Endometrial microvascular endothelial cells (primary cell): ENCODE data around the gene PLEKHA5. TPM values are rescaled to one million over a fixed set of nuclear protein-coding genes. Genes with fewer than 3 reads are reported as not detected.
"Not testable (repeated sequence)": the region's sequence is repeated elsewhere in the genome, so short reads cannot be mapped to it uniquely, and the experiment has no call there.

Experiments
- in situ Hi-C: cut with HindIII; loops from 2 replicates; pipeline ENCODE4 v1.10.0; 2017; ENCODE audit warnings: low sequenced_read_pairs, low pct_unique_long_range_greater_than_20kb; ENCODE audit errors: inconsistent ontology term
- total RNA-seq: library from RNA; depleted of rRNA; stranded (reverse); fragments of >200 nt; gene quantifications from one replicate; pipeline ENCODE4 v1.2.3, GENCODE V29; 2015; ENCODE audit errors: inconsistent ontology term

PLEKHA5 gene
- total RNA-seq, 1 donor from 2014 or later, result 11.2 TPM

DNA sequence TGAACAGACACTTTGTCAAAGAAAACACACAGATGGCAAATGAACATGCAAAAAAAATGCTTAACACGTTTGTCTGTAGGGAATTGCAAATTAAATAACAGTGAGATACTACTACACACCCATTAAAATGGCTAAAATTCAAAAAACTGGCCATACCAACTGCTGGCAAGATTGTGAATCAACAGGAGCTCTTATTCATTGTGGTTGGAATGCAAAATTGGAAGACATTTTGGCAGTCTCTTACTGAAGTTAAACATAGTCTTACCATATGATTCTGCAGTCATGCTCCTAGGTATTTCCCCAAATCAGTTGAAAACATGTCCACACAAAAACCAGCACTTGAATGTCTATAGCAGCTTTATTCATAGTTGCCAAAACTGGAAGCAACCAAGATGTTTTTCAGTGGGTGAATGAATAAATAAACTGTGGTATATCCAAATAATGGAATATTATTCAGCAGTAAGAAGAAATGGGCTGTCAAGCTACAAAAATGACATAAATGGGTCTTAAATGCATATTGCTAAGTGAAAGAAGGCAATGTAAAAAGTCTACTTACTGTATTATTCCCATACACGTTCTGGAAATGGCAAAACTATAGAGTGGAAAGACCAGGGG lies 91.4 kb downstream of the PLEKHA5 start:
- in situ Hi-C loops, result no loop called here

- in situ Hi-C loops, result no loop called here
Measured at GRCh38 chr12:19222558-19222957, 93.0 kb downstream of the PLEKHA5 start.

DNA sequence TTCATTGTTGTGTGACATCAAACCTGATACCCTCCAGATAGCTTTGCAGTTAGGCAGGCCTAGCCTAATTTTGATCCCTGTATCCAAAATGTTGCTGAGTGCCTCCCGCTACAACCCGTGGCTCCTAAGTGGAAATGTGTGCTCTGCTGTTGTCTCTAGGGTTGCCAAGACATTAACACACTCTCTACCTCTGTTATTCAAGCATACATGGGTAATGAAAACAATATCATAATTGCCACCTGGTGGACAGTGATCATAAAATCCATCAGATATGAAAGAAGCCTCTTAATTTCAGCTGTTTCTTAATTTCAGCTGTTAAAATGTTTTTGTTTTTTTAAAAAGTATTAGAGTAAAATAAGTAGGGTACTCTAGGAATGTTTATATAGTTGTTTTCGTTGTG lies 93.5 kb downstream of the PLEKHA5 start:
- in situ Hi-C loops, result no loop called here

GRCh38 chr12:19223695-19224094 lies 94.2 kb downstream of the PLEKHA5 start:
- in situ Hi-C loops, result no loop called here

GRCh38 chr12:19224746-19225145 lies 95.2 kb downstream of the PLEKHA5 start:
- in situ Hi-C loops, result no loop called here

DNA sequence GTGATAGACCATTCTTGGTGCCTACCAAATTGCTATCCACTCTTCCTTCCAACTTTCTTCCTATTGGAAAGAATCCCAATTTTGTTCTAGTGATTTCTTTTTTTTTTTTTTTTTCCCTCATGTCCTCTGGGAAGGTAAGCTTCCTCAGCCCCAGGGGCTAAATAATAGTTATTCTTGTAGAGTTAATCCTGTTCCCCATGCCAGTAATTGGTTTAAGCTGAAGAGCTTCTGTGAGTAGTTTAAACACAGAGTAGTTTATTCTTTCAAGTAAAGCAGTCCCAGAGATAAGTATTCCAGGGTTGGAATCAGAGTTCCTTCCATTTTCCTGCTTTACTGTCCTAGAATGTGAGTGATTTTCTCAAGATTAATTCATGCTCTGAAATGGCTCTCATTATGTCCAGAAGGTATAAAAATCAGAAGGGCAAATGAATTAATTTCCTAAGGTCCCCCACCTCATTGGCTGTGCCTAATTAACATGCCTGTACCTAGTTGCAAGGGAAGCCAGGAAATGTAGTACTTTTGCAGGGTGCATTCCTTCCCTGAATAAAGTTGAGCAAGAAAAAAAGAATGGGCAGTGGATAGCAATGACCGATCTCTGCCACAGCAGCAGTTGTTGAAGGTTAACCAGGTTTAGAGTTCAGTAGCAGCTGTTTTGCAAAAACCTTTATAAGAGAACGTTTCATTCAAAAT lies 97.8 kb downstream of the PLEKHA5 start:
- in situ Hi-C loops, result no loop called here

- in situ Hi-C loops, result no loop called here
Measured at GRCh38 chr12:19227880-19228210, 98.3 kb downstream of the PLEKHA5 start.

DNA sequence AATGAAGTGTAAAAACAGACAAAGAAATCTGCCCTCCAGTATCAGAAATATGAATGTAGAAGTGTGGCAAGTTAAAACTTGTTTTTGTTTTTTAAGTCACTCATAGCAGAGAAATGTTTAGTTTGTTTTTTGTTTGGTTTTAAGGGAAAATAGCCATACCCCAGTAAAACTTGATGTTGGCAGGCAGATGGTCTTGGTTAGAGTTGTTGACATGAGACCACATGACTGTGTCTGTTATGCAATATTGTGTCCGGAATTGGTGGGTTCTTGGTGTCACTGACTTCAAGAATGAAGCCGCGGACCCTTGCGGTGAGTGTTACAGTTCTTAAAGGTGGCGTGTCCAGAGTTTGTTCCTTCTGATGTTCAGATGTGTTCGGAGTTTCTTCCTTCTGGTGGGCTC lies 99.5 kb downstream of the PLEKHA5 start:
- in situ Hi-C loops, result not testable (repeated sequence)

GRCh38 chr12:19230299-19230866 lies 100.8 kb downstream of the PLEKHA5 start:
- in situ Hi-C loops, result no loop called here

DNA sequence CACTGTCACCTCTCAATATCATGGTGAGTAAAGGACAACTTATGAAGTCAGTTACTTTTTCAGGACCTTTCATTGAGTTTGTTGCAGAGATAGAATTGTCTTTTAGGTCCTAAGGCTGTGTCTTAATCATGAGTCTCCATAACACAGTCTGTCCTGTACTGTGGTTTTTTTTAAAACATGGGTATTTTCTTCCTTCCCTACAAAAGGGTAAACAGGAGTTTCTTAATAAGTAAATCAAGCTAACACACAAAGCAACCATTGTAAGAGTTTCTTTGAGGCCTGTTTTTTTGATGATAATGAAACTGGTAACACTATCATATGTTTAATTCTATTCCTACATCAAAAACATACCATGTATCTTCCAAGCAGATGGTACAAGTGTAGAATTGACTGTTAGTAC lies 101.4 kb downstream of the PLEKHA5 start:
- in situ Hi-C loops, result no loop called here

DNA sequence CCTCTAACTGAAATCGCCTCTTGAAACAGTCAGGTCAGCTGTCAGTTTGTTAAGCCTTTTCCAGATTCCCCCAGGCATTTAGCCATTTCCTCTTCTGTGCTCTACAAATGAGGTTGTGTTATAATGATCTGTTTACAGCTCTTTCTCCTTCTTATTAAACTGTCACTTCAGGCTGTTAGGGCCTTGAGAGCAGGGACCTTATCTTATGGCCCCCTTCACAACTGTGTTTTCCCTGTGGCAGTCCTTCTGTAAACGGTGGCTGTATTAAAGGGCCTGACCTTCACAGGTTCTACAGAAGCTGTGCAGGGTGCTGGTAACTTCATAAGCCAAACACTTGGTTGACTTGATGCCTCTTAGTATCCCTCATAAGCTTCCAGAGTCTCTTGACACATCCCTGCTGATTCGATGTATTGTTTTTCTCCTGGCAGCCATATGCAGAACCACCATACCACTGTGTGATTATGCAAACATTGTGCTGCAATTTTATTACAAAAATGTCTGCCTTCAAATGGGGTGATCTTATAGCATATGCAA lies 104.7 kb downstream of the PLEKHA5 start:
- in situ Hi-C loops, result no loop called here

- in situ Hi-C loops, result no loop called here
Measured at GRCh38 chr12:19234981-19235871, 105.7 kb downstream of the PLEKHA5 start.

- in situ Hi-C loops, result no loop called here
Measured at GRCh38 chr12:19236656-19237055, 107.1 kb downstream of the PLEKHA5 start.

GRCh38 chr12:19238540-19238939 lies 109.0 kb downstream of the PLEKHA5 start:
- in situ Hi-C loops, result no loop called here

DNA sequence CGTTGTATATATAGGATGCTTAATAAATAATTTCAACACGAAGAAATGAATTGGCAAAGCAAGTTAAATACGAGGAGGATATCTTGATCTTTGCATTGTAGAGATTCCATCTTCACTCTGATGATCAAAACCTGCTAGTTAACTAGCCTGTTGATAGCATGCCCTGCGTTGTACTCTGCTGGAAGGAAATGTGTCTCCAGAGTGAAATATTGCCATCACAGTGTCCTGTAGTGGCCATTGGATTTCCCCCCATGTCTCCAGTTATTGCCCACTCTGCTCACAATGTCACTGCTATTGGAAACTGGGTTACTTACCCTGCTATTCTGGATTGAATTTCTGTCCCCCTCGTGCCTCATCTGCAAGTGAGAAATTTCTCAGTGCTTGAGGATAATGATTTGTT lies 109.6 kb downstream of the PLEKHA5 start:
- in situ Hi-C loops, result no loop called here

GRCh38 chr12:19239616-19240234 lies 110.2 kb downstream of the PLEKHA5 start:
- in situ Hi-C loops, result no loop called here

DNA sequence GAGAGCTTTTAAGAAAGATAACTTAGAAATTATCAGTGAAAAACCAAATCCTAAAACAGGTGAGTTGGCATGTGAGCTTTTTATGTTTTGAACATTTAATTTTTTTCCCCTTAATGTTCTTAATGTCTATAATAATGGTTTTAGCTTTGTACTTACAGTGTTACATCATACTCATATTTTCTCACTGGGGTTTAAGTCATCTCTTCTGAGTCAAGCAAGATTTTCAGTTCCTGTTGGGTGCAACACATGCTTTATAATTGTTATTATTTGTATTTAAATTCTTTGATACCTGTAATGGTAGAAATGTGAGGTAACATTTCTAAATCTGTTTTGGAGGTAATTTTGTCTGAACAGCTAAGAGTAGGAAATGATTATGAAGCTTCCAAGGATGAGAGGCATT lies 113.0 kb downstream of the PLEKHA5 start:
- in situ Hi-C loops, result no loop called here

GRCh38 chr12:19243551-19243950 lies 114.0 kb downstream of the PLEKHA5 start:
- in situ Hi-C loops, result no loop called here

DNA sequence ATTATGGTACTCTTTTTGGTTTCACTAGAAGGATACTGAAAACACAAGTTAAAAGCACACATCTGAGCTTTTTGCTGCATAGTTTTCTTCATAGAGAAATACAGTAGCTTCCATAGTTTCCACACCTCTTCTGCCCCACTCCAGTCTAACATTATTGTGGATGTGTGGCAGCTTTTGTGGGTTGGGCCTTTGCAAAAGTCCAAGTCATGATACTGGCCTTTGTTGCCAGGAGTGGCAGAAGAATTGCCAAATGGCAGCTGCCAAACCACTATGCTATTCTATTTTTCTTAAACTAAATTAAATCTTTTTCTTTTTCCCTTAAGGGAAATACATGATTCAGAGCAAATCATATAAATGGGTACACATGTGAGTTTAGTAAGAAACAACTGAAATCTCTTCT lies 114.8 kb downstream of the PLEKHA5 start:
- in situ Hi-C loops, result no loop called here
